ENCODE data around the gene AGPS. TPM values are rescaled to one million over a fixed set of nuclear protein-coding genes. Genes with fewer than 3 reads are reported as not detected.

Gene AGPS
- total and polyA plus RNA-seq, 4 experiments from 2014 or later, result 13.8 to 29.7 (median 22.9) TPM

- POLR2A ChIA-PET (ENCODE audit: partially characterized antibody), result no interaction called here
- H3K36me3 ChIP-seq (ENCODE audit: insufficient read depth, low read length), result peaks cover 3% of the 10 kb centered on the region
- Mint-ChIP-seq H3K27ac (no peak overlapping the region), H3K9me3 (no peaks in the 10 kb centered on the region), H3K4me3 (no peak overlapping the region), H3K27me3 (no peaks in the 10 kb centered on the region), H3K4me1 (peaks cover 0 to 2% (median 0%) of the 10 kb centered on the region in 4 donors), H3K36me3 (peaks cover 55% of the 10 kb centered on the region in 2 donors)
- DNase-seq, result no peak
- no peak overlapping the region for H3K4me3 ChIP-seq (ENCODE audit: low read length in 2 of 2)
- H3K4me1 ChIP-seq (ENCODE audit: insufficient read depth, low read length), result no peaks in the 10 kb centered on the region
- intact Hi-C loops (cut with micrococcal nuclease), result no loop called here
- H3K27ac ChIP-seq (ENCODE audit: low read depth, low read length), result no peak overlapping the region
- CTCF ChIA-PET (ENCODE audit: partially characterized antibody), result no interaction called here
- no peaks in the 10 kb centered on the region for H3K27me3 ChIP-seq (ENCODE audit: insufficient read depth, low read length)
- no peaks in the 10 kb centered on the region for H3K9me3 ChIP-seq (ENCODE audit: control insufficient read depth in 1 of 2, low read length in 2 of 2)
Observed at GRCh38 chr2:177519534-177520115, 127.1 kb downstream of the AGPS start.

- POLR2A ChIA-PET (ENCODE audit: partially characterized antibody), result no interaction called here
- H3K36me3 Mint-ChIP-seq, result peaks cover 53 to 57% of the 10 kb centered on the region in 2 donors
- Histone ChIP-seq H3K27ac (ENCODE audit: low read depth, low read length) (no peak overlapping the region), H3K27me3 (ENCODE audit: insufficient read depth, low read length) (no peaks in the 10 kb centered on the region), H3K4me3 (ENCODE audit: low read length in 2 of 2) (no peak overlapping the region), H3K4me1 (ENCODE audit: insufficient read depth, low read length) (no peaks in the 10 kb centered on the region), H3K9me3 (ENCODE audit: control insufficient read depth in 1 of 2, low read length in 2 of 2) (no peaks in the 10 kb centered on the region), H3K36me3 (ENCODE audit: insufficient read depth, low read length) (peaks cover 3% of the 10 kb centered on the region)
- H3K27me3 Mint-ChIP-seq, result no peaks in the 10 kb centered on the region
- intact Hi-C loops (cut with micrococcal nuclease), result no loop called here
- H3K27ac Mint-ChIP-seq, result no peak overlapping the region
- H3K9me3 Mint-ChIP-seq, result no peaks in the 10 kb centered on the region
- DNase-seq, result no peak
- H3K4me1 Mint-ChIP-seq, result peaks cover 0 to 1% (median 0%) of the 10 kb centered on the region in 4 donors
- H3K4me3 Mint-ChIP-seq, result no peak overlapping the region
- CTCF ChIA-PET (ENCODE audit: partially characterized antibody), result no interaction called here
Observed at GRCh38 chr2:177520324-177520723, 127.8 kb downstream of the AGPS start.

DNA sequence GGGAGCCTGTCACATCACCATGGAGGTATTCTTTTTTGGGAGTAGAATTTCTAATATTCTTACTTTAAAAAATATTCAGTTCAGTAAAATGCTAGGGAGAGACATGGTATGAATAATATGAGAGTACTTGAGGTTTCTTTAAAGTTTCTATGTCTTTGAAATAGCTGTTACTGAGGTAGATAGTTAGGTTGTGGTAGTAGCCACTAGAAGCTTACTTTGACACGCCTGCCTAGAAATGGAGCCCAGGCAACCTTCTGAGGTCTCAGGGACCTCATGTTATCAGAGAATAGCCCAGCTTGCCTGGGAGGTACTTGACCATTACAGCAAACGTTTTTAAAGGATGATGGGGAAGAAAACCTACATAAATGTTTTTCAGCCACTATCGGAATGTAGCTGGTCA, 131.2 kb downstream of the AGPS start:
- intact Hi-C loops (cut with micrococcal nuclease), result no loop called here
- Histone ChIP-seq H3K27ac (ENCODE audit: low read depth, low read length) (no peak overlapping the region), H3K4me1 (ENCODE audit: insufficient read depth, low read length) (no peaks in the 10 kb centered on the region), H3K27me3 (ENCODE audit: insufficient read depth, low read length) (no peaks in the 10 kb centered on the region), H3K4me3 (ENCODE audit: low read length in 2 of 2) (no peak overlapping the region), H3K9me3 (ENCODE audit: control insufficient read depth in 1 of 2, low read length in 2 of 2) (no peaks in the 10 kb centered on the region), H3K36me3 (ENCODE audit: insufficient read depth, low read length) (peaks cover 3% of the 10 kb centered on the region)
- Mint-ChIP-seq H3K9me3 (no peaks in the 10 kb centered on the region), H3K27ac (no peak overlapping the region), H3K4me1 (no peaks in the 10 kb centered on the region), H3K27me3 (no peaks in the 10 kb centered on the region), H3K4me3 (no peak overlapping the region), H3K36me3 (peaks cover 47 to 57% of the 10 kb centered on the region in 2 donors)
- ChIA-PET POLR2A (ENCODE audit: partially characterized antibody) (no interaction called here), CTCF (ENCODE audit: partially characterized antibody) (no interaction called here)
- no peak for DNase-seq

DNA sequence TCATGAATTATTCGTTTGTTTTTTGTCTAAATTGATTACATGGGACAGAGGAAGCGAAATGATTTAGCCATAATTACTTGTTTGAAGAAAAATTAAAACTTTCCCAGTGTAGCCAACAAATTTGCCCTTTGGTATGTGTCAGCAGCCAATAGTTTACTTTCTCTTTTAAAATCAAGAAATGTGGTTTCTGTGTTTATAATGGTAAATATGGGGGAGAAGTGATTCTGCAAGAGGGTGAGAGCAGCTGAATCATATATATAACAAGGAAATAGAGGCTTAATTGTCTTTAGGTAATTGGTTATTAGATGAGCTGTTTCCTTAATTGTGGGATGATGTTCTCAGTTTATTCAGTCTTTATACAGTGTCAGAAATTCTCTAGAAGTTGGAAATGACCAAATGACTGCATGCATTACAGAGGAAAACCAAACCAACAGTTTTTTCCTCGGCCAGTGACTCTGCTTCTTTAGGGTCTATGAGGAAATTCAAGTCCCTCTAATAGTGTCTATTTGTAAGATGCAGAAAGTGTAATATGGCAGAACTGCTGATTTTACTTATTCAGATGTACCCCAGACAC, 132.9 kb downstream of the AGPS start:
- H3K27ac Mint-ChIP-seq, result no peak overlapping the region
- peaks cover 34 to 44% of the 10 kb centered on the region in 2 donors for H3K36me3 Mint-ChIP-seq
- ChIA-PET POLR2A (ENCODE audit: partially characterized antibody) (interaction anchor here (0.8 kb wide), 1 partner anchor 10 kb away, joined by 4 read pairs; no protein-coding TSS in a partner anchor), CTCF (ENCODE audit: partially characterized antibody) (no interaction called here)
- Histone ChIP-seq H3K36me3 (ENCODE audit: insufficient read depth, low read length) (peaks cover 3% of the 10 kb centered on the region), H3K27me3 (ENCODE audit: insufficient read depth, low read length) (no peaks in the 10 kb centered on the region), H3K27ac (ENCODE audit: low read depth, low read length) (no peak overlapping the region), H3K4me3 (ENCODE audit: low read length in 2 of 2) (no peak overlapping the region), H3K4me1 (ENCODE audit: insufficient read depth, low read length) (no peaks in the 10 kb centered on the region), H3K9me3 (ENCODE audit: control insufficient read depth in 1 of 2, low read length in 2 of 2) (no peaks in the 10 kb centered on the region)
- H3K9me3 Mint-ChIP-seq, result no peaks in the 10 kb centered on the region
- intact Hi-C loops (cut with micrococcal nuclease), result no loop called here
- no peaks in the 10 kb centered on the region for H3K27me3 Mint-ChIP-seq
- H3K4me3 Mint-ChIP-seq, result no peak overlapping the region
- DNase-seq, result no peak
- H3K4me1 Mint-ChIP-seq, result no peaks in the 10 kb centered on the region

GRCh38 chr2:177528351-177528933, 135.9 kb downstream of the AGPS start:
- no peak overlapping the region for H3K4me3 ChIP-seq (ENCODE audit: low read length in 2 of 2)
- CTCF ChIA-PET (ENCODE audit: partially characterized antibody), result interaction anchor here (0.6 kb wide), 1 partner anchor 53 kb away, joined by 3 read pairs; no protein-coding TSS in a partner anchor
- no peaks in the 10 kb centered on the region for H3K4me1 ChIP-seq (ENCODE audit: insufficient read depth, low read length)
- POLR2A ChIA-PET (ENCODE audit: partially characterized antibody), result no interaction called here
- H3K27ac ChIP-seq (ENCODE audit: low read depth, low read length), result no peak overlapping the region
- Mint-ChIP-seq H3K27me3 (no peaks in the 10 kb centered on the region), H3K4me3 (no peak overlapping the region), H3K9me3 (no peaks in the 10 kb centered on the region), H3K4me1 (no peaks in the 10 kb centered on the region), H3K36me3 (peaks cover 19 to 31% of the 10 kb centered on the region in 2 donors), H3K27ac (peak overlapping the region in 1 of 7 donors; percentile 0)
- intact Hi-C loops (cut with micrococcal nuclease), result no loop called here
- DNase-seq, result no peak
- H3K9me3 ChIP-seq (ENCODE audit: control insufficient read depth in 1 of 2, low read length in 2 of 2), result no peaks in the 10 kb centered on the region
- H3K36me3 ChIP-seq (ENCODE audit: insufficient read depth, low read length), result peaks cover 3% of the 10 kb centered on the region
- no peaks in the 10 kb centered on the region for H3K27me3 ChIP-seq (ENCODE audit: insufficient read depth, low read length)

- Histone ChIP-seq H3K4me3 (ENCODE audit: low read length in 2 of 2) (no peak overlapping the region), H3K36me3 (ENCODE audit: insufficient read depth, low read length) (no peaks in the 10 kb centered on the region), H3K4me1 (ENCODE audit: insufficient read depth, low read length) (no peaks in the 10 kb centered on the region), H3K27me3 (ENCODE audit: insufficient read depth, low read length) (no peaks in the 10 kb centered on the region), H3K9me3 (ENCODE audit: control insufficient read depth in 1 of 2, low read length in 2 of 2) (no peaks in the 10 kb centered on the region), H3K27ac (ENCODE audit: low read depth, low read length) (no peak overlapping the region)
- DNase-seq, result no peak
- Mint-ChIP-seq H3K9me3 (no peaks in the 10 kb centered on the region), H3K27ac (no peak overlapping the region), H3K4me3 (no peak overlapping the region), H3K36me3 (peaks cover 14 to 26% of the 10 kb centered on the region in 2 donors), H3K4me1 (no peaks in the 10 kb centered on the region), H3K27me3 (no peaks in the 10 kb centered on the region)
- intact Hi-C loops (cut with micrococcal nuclease), result no loop called here
- CTCF ChIA-PET (ENCODE audit: partially characterized antibody), result no interaction called here
- POLR2A ChIA-PET (ENCODE audit: partially characterized antibody), result no interaction called here
Observed at GRCh38 chr2:177529166-177529565, 136.6 kb downstream of the AGPS start.

- H3K27me3 Mint-ChIP-seq, result no peaks in the 10 kb centered on the region
- Histone ChIP-seq H3K27ac (ENCODE audit: low read depth, low read length) (no peak overlapping the region), H3K27me3 (ENCODE audit: insufficient read depth, low read length) (no peaks in the 10 kb centered on the region), H3K4me3 (ENCODE audit: low read length in 2 of 2) (no peak overlapping the region), H3K36me3 (ENCODE audit: insufficient read depth, low read length) (no peaks in the 10 kb centered on the region), H3K4me1 (ENCODE audit: insufficient read depth, low read length) (no peaks in the 10 kb centered on the region), H3K9me3 (ENCODE audit: control insufficient read depth in 1 of 2, low read length in 2 of 2) (no peaks in the 10 kb centered on the region)
- ChIA-PET CTCF (ENCODE audit: partially characterized antibody) (interaction anchor here (1.1 kb wide), 1 partner anchor 20 kb away, joined by 3 read pairs; no protein-coding TSS in a partner anchor), POLR2A (ENCODE audit: partially characterized antibody) (no interaction called here)
- H3K4me3 Mint-ChIP-seq, result no peak overlapping the region
- H3K27ac Mint-ChIP-seq, result no peak overlapping the region
- no peaks in the 10 kb centered on the region for H3K4me1 Mint-ChIP-seq
- DNase-seq, result no peak
- no peaks in the 10 kb centered on the region for H3K9me3 Mint-ChIP-seq
- H3K36me3 Mint-ChIP-seq, result peaks cover 10 to 13% of the 10 kb centered on the region in 2 donors
- intact Hi-C loops (cut with micrococcal nuclease), result no loop called here
Observed at GRCh38 chr2:177530561-177530960, 138.0 kb downstream of the AGPS start.

Data from CD4-positive, alpha-beta memory T cell (primary cell).